PC-9 (cell line): Measurements from ENCODE around the gene SCAMP2. TPM values are rescaled to one million over a fixed set of nuclear protein-coding genes. Genes with fewer than 3 reads are reported as not detected.

ENCODE experiments used
- BruUV-seq: library from RNA; stranded (reverse); fragments of 400-500 nt; replicated peaks from 2 replicates; lab custom pipeline; 2021; lab: Mats Ljungman, UMichigan
- CTCF ChIA-PET: fragments of 300-600 bp; sonication (Branson Sonifier 250); formaldehyde crosslinking; loops from one replicate; lab custom pipeline; 2022; ENCODE audit warnings: antibody characterized with exemption; lab: Charles Lee
- POLR2A ChIA-PET: fragments of 300-600 bp; sonication (Branson Sonifier 250); formaldehyde crosslinking; loops from one replicate; lab custom pipeline; 2022; ENCODE audit warnings: antibody characterized with exemption; ENCODE audit not compliant: unreplicated experiment; lab: Charles Lee
- DNase-seq, 2 experiments: peaks; one replicate each; pipeline versions ENCODE4 v3.0.0 to v3.0.0-alpha.2; 2015 to 2022; ENCODE audit warnings: mixed read lengths in 1 of 2
- H2AFZ ChIP-seq: fragments of 200-600 bp; sonication (generic); 2 replicates; pipeline ENCODE4 v1.8.1; 2017; ENCODE audit warnings: antibody characterized with exemption
- H3F3A ChIP-seq: fragments of 200-600 bp; sonication (generic); 2 replicates; pipeline ENCODE4 v1.8.1; 2017; ENCODE audit warnings: antibody characterized with exemption, mild to moderate bottlenecking, low read depth; ENCODE audit not compliant: insufficient read depth
- H3K27ac ChIP-seq: fragments of 200-600 bp; sonication (generic); 2 replicates; pipeline ENCODE4 v1.6.1; 2016; ENCODE audit warnings: mixed run types
- H3K27me3 ChIP-seq: fragments of 200-600 bp; sonication (generic); 2 replicates; pipeline ENCODE4 v1.6.1; 2016; ENCODE audit warnings: low read depth, mixed run types; ENCODE audit not compliant: insufficient read depth
- H3K36me3 ChIP-seq: fragments of 200-600 bp; sonication (generic); 2 replicates; pipeline ENCODE4 v1.6.1; 2016; ENCODE audit warnings: low read depth, mixed run types
- H3K4me1 ChIP-seq: fragments of 200-600 bp; sonication (generic); replicated peaks from 2 replicates; pipeline ENCODE4 v1.6.1; 2016; ENCODE audit warnings: mixed run types; ENCODE audit not compliant: insufficient read depth
- H3K4me2 ChIP-seq: fragments of 200-600 bp; sonication (generic); 2 replicates; pipeline ENCODE4 v1.6.1; 2017; ENCODE audit warnings: mixed run types
- H3K4me3 ChIP-seq: fragments of 200-600 bp; sonication (generic); 2 replicates; pipeline ENCODE4 v1.6.1; 2016; ENCODE audit warnings: mixed run types
- H3K79me2 ChIP-seq: fragments of 200-600 bp; sonication (generic); 2 replicates; pipeline ENCODE4 v1.6.1; 2017; ENCODE audit warnings: low read depth, mixed run types
- H3K9me2 ChIP-seq: fragments of 200-600 bp; sonication (generic); 2 replicates; pipeline ENCODE4 v1.8.1; 2017; ENCODE audit warnings: mild to moderate bottlenecking; ENCODE audit not compliant: insufficient read depth
- H3K9me3 ChIP-seq: fragments of 200-600 bp; sonication (generic); 2 replicates; pipeline ENCODE4 v1.8.1; 2016; ENCODE audit warnings: low read depth; ENCODE audit not compliant: insufficient read depth
- H4K20me1 ChIP-seq: fragments of 200-600 bp; sonication (generic); 2 replicates; pipeline ENCODE4 v1.8.1; 2017; ENCODE audit not compliant: insufficient read depth
- CTCF ChIP-seq: fragments of 200-600 bp; sonication (generic); conservative IDR thresholded peaks from 2 replicates; pipeline ENCODE4 v1.6.1; 2017; ENCODE audit warnings: mixed run types, antibody characterized with exemption, mild to moderate bottlenecking, moderate library complexity
- EZH2 ChIP-seq: fragments of 200-600 bp; sonication (generic); IDR thresholded peaks from 2 replicates; pipeline ENCODE4 v1.8.0; 2017; ENCODE audit warnings: antibody characterized with exemption, low read depth
- intact Hi-C: fragments of 100-400 bp; cut with micrococcal nuclease; formaldehyde crosslinking; loops from one replicate; pipeline ENCODE4 v1.10.0; 2022; ENCODE audit not compliant: unreplicated experiment
- total RNA-seq: library from RNA; stranded (reverse); gene quantifications from 2 replicates; pipeline ENCODE4 v1.2.3, GENCODE V29; 2021

The SCAMP2 gene
- total RNA-seq, 1 experiment from 2014 or later = 84.6 TPM

- intact Hi-C loops = no loop called here
- H3K4me3 ChIP-seq = no peak overlapping the region
- H3K9me2 ChIP-seq = no peaks in the 10 kb centered on the region
- H3K36me3 ChIP-seq = no peaks in the 10 kb centered on the region
- no peak overlapping the region for H3K4me2 ChIP-seq
- no peaks in the 10 kb centered on the region for H3K9me3 ChIP-seq
- BruUV-seq = no TSS peak
- DNase-seq = no peak
- CTCF ChIA-PET = interaction anchor here (0.6 to 1.5 kb wide), 3 partner anchors 42 to 65 kb away, joined by 3 to 4 read pairs (median 3); no protein-coding TSS in a partner anchor
- no peaks in the 10 kb centered on the region for H3K79me2 ChIP-seq
- no peaks in the 10 kb centered on the region for H3F3A ChIP-seq
- no peak overlapping the region for H2AFZ ChIP-seq
- H3K4me1 ChIP-seq = peaks cover 3% of the 10 kb centered on the region
- H4K20me1 ChIP-seq = no peaks in the 10 kb centered on the region; the same call in 1 of the 2 replicates
- H3K27me3 ChIP-seq = no peaks in the 10 kb centered on the region
- H3K27ac ChIP-seq = no peak overlapping the region
- TF ChIP-seq EZH2 (no peak), CTCF (no peak)
- POLR2A ChIA-PET = no interaction called here
Observed at GRCh38 chr15:74836846-74837245, 36.3 kb downstream of the SCAMP2 start.

GRCh38 chr15:74835312-74835823 lies 37.8 kb downstream of the SCAMP2 start:
- H3K27ac ChIP-seq = no peak overlapping the region
- CTCF ChIA-PET = interaction anchor here (0.7 to 1.5 kb wide), 3 partner anchors 58 to 1604 kb away, joined by 3 read pairs; no protein-coding TSS in a partner anchor
- no peak overlapping the region for H3K4me2 ChIP-seq
- H3K79me2 ChIP-seq = no peaks in the 10 kb centered on the region
- H3K36me3 ChIP-seq = no peaks in the 10 kb centered on the region
- H3K9me3 ChIP-seq = no peaks in the 10 kb centered on the region
- POLR2A ChIA-PET = no interaction called here
- H3K4me1 ChIP-seq = peaks cover 6% of the 10 kb centered on the region
- DNase-seq = peak; percentile 72 to 75
- TF ChIP-seq EZH2 (no peak), CTCF (peak; percentile 92)
- H3K9me2 ChIP-seq = no peaks in the 10 kb centered on the region
- H3K4me3 ChIP-seq = no peak overlapping the region
- no peaks in the 10 kb centered on the region for H3K27me3 ChIP-seq
- BruUV-seq = no TSS peak
- H2AFZ ChIP-seq = no peak overlapping the region
- no peaks in the 10 kb centered on the region for H3F3A ChIP-seq
- intact Hi-C loops = loop anchor here (1.0 kb wide), 1 partner anchor 64 kb away; no protein-coding TSS in a partner anchor
- no peaks in the 10 kb centered on the region; the same call in 1 of the 2 replicates for H4K20me1 ChIP-seq

- Histone ChIP-seq H3K79me2 (no peaks in the 10 kb centered on the region), H2AFZ (no peak overlapping the region), H3K36me3 (no peaks in the 10 kb centered on the region), H3K4me1 (peaks cover 14% of the 10 kb centered on the region), H3F3A (peaks cover 6% of the 10 kb centered on the region; the same call in 1 of the 2 replicates), H3K27ac (no peak overlapping the region), H3K9me2 (no peaks in the 10 kb centered on the region), H4K20me1 (no peaks in the 10 kb centered on the region; the same call in 1 of the 2 replicates), H3K27me3 (no peaks in the 10 kb centered on the region), H3K4me3 (no peak overlapping the region), H3K9me3 (no peaks in the 10 kb centered on the region), H3K4me2 (no peak overlapping the region)
- BruUV-seq = no TSS peak
- intact Hi-C loops = no loop called here
- no peak for DNase-seq
- CTCF ChIA-PET = no interaction called here
- TF ChIP-seq EZH2 = no peak
- POLR2A ChIA-PET = interaction anchor here (0.6 kb wide), 1 partner anchor 1430 kb away, joined by 3 read pairs; no protein-coding TSS in a partner anchor
Observed at GRCh38 chr15:74833376-74834107, 39.6 kb downstream of the SCAMP2 start.
